Subcutaneous abdominal adipose tissue (tissue), 5 donors: ENCODE results near the gene C4orf50.
"Not testable (repeated sequence)": the region's sequence is repeated elsewhere in the genome, so short reads cannot be mapped to it uniquely, and the experiment has no call there.

Source experiments
- H3K27ac ChIP-seq: one replicate; pipeline ENCODE4 v1.7.0; 2013; ENCODE audit warnings: low read depth, mild to moderate bottlenecking, inconsistent platforms, low read length, moderate library complexity
- H3K27me3 ChIP-seq, 5 donors: one replicate each; pipeline ENCODE4 v1.7.0; 2013; ENCODE audit warnings: low read length in 5 of 5, inconsistent platforms in 1 of 5; ENCODE audit not compliant: control insufficient read depth in 5 of 5, insufficient read depth in 4 of 5
- H3K36me3 ChIP-seq, 5 donors: one replicate each; pipeline ENCODE4 v1.7.0; 2013; ENCODE audit warnings: low read length in 5 of 5; ENCODE audit not compliant: control insufficient read depth in 5 of 5, insufficient read depth in 5 of 5
- H3K4me1 ChIP-seq, 5 donors: one replicate each; pipeline ENCODE4 v1.7.0; 2013; ENCODE audit warnings: low read length in 5 of 5, mild to moderate bottlenecking in 3 of 5, moderate library complexity in 1 of 5; ENCODE audit not compliant: control insufficient read depth in 5 of 5, insufficient read depth in 5 of 5
- H3K4me3 ChIP-seq, 5 donors: one replicate each; pipeline ENCODE4 v1.7.0; 2013; ENCODE audit warnings: low read length in 5 of 5, low read depth in 1 of 5
- H3K9ac ChIP-seq, 5 donors: one replicate each; pipeline ENCODE4 v1.7.0; 2013; ENCODE audit warnings: low read length in 5 of 5, mild to moderate bottlenecking in 4 of 5, moderate library complexity in 3 of 5
- H3K9me3 ChIP-seq, 5 donors: one replicate each; pipeline ENCODE4 v1.7.0; 2013; ENCODE audit warnings: low read length in 5 of 5; ENCODE audit not compliant: control insufficient read depth in 5 of 5
- donor health status: healthy.
- donor health status: healthy.
- donor health status: healthy.
- donor health status: healthy.
- donor health status: healthy.

The C4orf50 gene

DNA sequence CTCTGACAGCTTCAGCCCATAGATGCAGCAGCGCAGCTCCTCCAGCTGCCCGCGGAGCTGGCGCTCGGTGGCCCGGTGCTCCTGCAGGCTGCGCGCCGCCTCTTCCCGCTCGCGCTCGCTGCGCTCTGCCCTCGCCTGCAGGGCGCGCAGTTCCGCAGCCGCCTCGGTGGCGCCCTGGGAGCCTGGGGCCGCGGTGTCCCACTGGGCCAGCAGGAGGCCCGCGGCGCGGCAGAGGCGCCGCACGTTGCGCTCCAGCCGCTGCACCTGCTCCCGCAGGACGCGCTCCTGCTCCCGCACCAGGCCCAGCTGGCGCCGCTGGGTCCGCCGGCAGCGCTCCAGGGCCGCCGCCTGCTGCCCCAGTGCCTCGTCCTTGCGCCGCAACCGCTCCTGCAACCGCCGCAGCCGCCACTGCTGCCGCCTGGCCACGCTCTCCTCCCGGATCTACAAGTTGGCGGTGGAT lies 10.1 kb downstream of the C4orf50 start:
- peaks cover 0 to 3% (median 0%) of the 10 kb centered on the region in 5 donors for H3K9me3 ChIP-seq
- no peak overlapping the region for H3K27ac ChIP-seq
- no peak overlapping the region for H3K9ac ChIP-seq
- H3K27me3 ChIP-seq, result peaks cover 13 to 42% (median 28%) of the 10 kb centered on the region in 5 donors
- no peaks in the 10 kb centered on the region for H3K36me3 ChIP-seq
- H3K4me3 ChIP-seq, result no peak overlapping the region
- peaks cover 0 to 12% (median 5%) of the 10 kb centered on the region in 5 donors for H3K4me1 ChIP-seq

DNA sequence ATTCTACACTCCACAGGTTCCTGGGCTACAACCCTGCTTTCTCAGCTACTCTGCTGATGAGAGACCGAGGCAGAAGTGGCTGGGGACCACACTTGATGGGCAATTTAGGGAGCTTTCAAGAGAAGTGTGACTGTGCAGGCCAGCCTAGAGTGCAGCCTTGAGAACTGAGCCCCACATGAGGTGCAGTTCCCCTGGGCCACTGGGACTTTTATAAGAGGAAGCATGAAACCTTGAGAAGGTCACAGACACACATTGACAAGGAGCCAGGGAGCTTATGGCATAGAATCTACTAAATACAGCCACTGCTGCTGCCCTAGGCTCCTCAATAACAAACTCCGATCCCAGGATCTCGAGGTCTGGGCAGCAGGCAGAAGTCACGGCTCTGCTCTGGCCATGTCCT lies 13.1 kb downstream of the C4orf50 start:
- Histone ChIP-seq H3K4me3 (no peak overlapping the region), H3K9ac (no peak overlapping the region), H3K27me3 (peaks cover 13 to 31% (median 24%) of the 10 kb centered on the region in 5 donors), H3K9me3 (peaks cover 0 to 3% (median 0%) of the 10 kb centered on the region in 5 donors), H3K36me3 (no peaks in the 10 kb centered on the region), H3K27ac (no peak overlapping the region), H3K4me1 (no peaks in the 10 kb centered on the region)

DNA sequence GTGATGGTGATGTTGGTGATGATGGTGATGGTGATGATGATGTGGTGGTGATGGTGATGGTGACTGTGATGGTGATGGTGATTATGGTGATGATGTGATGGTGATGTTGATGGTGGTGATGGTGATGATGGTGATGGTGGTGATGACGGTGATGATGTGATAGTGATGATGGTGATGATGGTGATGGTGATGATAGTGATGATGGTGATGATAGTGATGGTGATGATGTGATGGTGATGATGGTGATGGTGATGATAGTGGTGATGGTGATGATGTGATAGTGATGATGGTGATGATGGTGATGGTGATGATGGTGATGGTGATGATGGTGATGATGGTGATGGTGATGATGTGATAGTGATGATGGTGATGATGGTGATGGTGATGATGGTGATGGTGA lies 14.7 kb downstream of the C4orf50 start:
- H3K4me1 ChIP-seq, H3K36me3 ChIP-seq, H3K4me3 ChIP-seq, H3K9me3 ChIP-seq, H3K9ac ChIP-seq, H3K27ac ChIP-seq: not testable (repeated sequence)
- H3K27me3 ChIP-seq, result peaks cover 14 to 33% (median 29%) of the 10 kb centered on the region in 5 donors

DNA sequence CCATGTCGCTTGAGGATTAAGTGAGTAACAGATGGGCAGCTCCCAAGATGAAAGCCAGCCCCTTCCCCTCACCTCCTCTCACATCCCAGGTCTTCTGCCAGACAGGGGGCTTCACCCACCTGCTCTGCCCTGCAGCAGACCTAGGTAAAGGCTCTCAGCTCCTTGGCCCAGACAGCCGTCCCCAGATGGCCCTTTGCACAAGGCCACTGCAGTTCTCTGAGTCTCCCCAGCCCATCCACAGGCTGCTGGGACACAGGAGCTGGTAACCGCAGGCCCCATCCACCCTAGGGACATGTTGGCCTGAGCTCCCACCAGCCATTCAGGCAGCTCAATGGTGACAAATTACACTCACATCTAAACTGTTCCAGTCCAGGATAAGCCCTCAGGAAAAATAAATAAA lies 15.3 kb downstream of the C4orf50 start:
- H3K27me3 ChIP-seq, result peaks cover 11 to 29% (median 23%) of the 10 kb centered on the region in 5 donors
- no peak overlapping the region for H3K4me3 ChIP-seq
- peaks cover 0 to 3% (median 0%) of the 10 kb centered on the region in 5 donors for H3K9me3 ChIP-seq
- H3K9ac ChIP-seq, result no peak overlapping the region
- no peak overlapping the region for H3K27ac ChIP-seq
- H3K36me3 ChIP-seq, result no peaks in the 10 kb centered on the region
- no peaks in the 10 kb centered on the region for H3K4me1 ChIP-seq

DNA sequence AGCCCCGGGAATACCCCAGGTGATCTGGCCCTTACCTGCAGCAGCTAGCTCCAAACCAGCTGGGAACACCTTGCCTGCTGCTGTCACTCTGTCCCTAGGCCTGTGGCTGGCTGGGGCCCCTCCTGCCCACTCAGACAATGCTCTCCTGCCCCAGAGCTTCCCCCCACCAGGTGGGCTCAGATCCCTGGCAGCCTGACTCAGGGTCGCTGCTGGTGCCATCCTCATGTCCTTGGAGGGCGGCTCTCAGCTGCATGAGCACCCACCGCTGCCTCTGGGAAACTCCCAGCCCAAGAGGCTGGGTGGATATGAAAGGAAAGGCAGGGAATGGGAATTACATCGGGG lies 15.8 kb downstream of the C4orf50 start:
- Histone ChIP-seq H3K36me3 (no peaks in the 10 kb centered on the region), H3K27ac (no peak overlapping the region), H3K9ac (no peak overlapping the region), H3K4me1 (no peaks in the 10 kb centered on the region), H3K9me3 (peaks cover 0 to 3% (median 0%) of the 10 kb centered on the region in 5 donors), H3K4me3 (no peak overlapping the region), H3K27me3 (peaks cover 11 to 28% (median 22%) of the 10 kb centered on the region in 5 donors)

DNA sequence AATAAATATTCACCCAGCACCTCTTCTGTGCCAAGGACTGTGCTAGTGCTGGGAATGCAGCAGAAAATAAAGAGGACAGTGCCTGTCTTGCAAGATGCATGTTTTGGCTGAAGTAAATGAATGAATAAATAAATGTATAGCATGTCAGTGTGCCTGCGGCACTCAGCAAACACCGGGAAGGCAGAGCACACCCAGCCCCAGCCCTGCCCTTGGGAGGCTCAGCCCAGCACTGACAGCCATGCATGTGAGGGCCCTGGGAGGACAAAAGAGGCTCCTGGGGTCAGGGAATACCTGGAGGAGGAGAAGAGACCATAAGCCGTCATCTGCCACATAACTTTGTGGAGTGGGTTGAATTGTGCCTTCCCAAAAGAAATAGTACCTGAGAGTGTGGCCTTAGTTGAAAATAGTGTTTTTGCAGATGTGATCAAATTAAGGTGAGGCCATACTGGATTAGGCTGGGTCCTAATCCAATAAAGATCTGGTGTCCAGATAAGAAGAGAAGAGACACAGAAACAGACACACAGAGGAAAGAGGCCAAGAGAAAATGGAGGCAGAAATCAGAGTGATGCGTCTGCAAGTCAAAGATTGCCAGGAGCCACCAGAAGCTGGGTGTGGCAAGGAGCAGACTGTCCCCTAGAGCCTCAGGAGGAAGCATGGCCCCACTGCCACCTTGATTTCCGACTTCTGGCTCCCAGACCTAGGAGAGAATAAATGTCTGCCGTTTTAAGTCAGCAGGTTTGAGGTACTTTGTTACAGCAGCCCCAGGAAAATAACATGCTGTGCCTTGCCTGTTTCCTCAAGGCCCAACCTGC lies 16.3 kb downstream of the C4orf50 start:
- peaks cover 0 to 3% (median 0%) of the 10 kb centered on the region in 5 donors for H3K9me3 ChIP-seq
- H3K9ac ChIP-seq, result no peak overlapping the region
- H3K4me3 ChIP-seq, result no peak overlapping the region
- H3K27ac ChIP-seq, result no peak overlapping the region
- no peaks in the 10 kb centered on the region for H3K36me3 ChIP-seq
- H3K4me1 ChIP-seq, result no peaks in the 10 kb centered on the region
- peaks cover 7 to 24% (median 18%) of the 10 kb centered on the region in 5 donors for H3K27me3 ChIP-seq

DNA sequence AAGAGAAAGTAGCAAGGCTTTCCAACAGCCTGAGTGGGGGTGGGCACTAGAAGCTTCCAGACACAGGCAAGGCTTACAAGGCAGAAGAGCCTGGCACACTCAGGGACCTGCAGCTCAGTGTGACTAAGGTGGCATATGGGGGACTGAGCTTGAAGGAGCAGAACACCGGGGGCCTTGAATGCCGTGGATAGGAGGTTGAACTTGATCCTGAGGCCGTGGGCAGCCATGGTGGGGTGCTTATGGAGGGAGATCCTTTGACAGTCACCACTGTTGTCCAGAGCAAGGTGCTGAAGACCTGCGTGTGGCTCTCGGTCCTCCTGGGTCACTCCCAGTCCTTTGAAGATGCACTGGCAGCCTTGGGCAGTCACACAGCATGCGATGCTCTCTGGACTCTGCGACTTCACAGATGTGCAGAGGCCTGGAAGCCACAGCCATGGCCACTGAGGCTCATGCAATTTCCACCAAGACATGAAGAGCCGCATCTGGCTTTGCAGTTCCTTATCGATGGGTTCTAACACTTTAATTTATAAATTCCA lies 18.3 kb downstream of the C4orf50 start:
- Histone ChIP-seq H3K27ac (no peak overlapping the region), H3K4me1 (no peaks in the 10 kb centered on the region), H3K36me3 (no peaks in the 10 kb centered on the region), H3K9me3 (peaks cover 0 to 3% (median 0%) of the 10 kb centered on the region in 5 donors), H3K9ac (no peak overlapping the region), H3K4me3 (no peak overlapping the region), H3K27me3 (peaks cover 6 to 36% (median 19%) of the 10 kb centered on the region in 5 donors)

DNA sequence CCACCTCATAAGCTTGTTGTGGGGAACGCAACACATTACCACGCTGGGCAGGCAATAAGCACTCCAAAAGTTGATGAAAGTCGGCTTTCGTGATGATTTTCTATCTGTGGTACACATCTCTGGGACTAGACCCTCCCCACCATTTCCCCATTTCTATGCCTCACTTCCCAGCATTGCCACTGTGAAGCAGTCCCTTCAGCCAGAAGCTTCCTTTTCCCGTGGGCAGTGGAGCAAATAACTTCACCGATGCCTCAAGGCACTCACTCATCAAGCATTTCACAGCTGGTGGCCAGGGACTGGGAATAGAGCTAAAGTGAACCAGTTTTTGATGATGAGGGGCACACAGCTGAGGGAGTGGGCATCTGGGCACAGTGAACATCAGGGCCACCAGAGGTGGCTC lies 18.9 kb downstream of the C4orf50 start:
- Histone ChIP-seq H3K9ac (no peak overlapping the region), H3K4me1 (no peaks in the 10 kb centered on the region), H3K4me3 (no peak overlapping the region), H3K27ac (no peak overlapping the region), H3K27me3 (peaks cover 6 to 40% (median 22%) of the 10 kb centered on the region in 5 donors), H3K36me3 (no peaks in the 10 kb centered on the region), H3K9me3 (no peaks in the 10 kb centered on the region)

DNA sequence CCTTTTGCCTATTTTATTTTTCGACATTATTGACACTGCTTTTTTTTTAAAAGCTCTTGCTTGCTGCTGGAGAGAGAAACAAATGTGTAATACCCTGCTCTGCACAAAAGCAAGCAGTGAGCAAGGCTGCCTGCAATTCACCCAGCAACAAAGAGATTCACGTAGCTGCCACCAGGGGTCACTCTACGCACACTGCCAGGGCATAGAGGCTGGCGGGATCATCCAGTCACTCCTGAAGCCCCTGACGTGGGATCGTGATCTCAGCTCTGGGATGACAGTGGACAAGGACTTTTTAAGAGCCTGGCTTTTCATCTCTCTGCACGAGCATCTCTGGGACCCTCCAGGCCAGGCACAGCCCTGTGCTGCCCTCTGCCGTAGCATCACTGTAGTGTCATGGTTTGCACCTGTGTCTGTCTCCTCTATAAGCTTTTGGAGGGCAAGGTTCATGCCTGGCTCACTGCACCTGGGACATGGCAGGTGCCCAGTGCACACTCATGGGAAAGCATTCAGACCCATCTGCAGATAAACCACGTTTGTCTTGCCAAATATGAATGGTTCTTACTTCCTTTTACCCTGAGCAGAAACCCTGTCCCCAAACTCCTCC lies 19.8 kb downstream of the C4orf50 start:
- H3K4me1 ChIP-seq, result no peaks in the 10 kb centered on the region
- H3K27me3 ChIP-seq, result peaks cover 10 to 42% (median 25%) of the 10 kb centered on the region in 5 donors
- no peak overlapping the region for H3K9ac ChIP-seq
- H3K27ac ChIP-seq, result no peak overlapping the region
- no peak overlapping the region for H3K4me3 ChIP-seq
- no peaks in the 10 kb centered on the region for H3K9me3 ChIP-seq
- no peaks in the 10 kb centered on the region for H3K36me3 ChIP-seq

DNA sequence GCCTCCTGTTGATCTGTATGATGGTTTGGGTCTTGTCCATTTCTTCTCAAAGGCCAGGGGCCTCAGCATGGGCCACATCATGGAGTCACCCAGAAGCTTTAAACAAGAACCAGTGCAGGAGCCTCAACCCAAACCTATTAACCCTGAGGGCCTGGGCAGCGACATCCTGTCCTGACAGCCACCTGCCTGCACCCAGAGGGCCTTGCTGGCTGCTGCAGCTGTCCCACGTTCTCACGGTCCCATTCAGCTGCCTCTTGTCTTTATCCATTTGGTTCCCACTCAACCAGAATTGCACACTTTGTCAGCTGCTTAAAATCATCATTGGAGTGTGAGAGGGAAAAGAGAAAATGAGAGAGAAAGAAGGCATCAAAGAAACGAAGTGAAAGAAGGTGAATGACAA lies 21.6 kb downstream of the C4orf50 start:
- Histone ChIP-seq H3K27ac (no peak overlapping the region), H3K9ac (no peak overlapping the region), H3K4me1 (no peaks in the 10 kb centered on the region), H3K27me3 (peaks cover 23 to 52% (median 28%) of the 10 kb centered on the region in 5 donors), H3K36me3 (no peaks in the 10 kb centered on the region), H3K9me3 (no peaks in the 10 kb centered on the region), H3K4me3 (no peak overlapping the region)
